T-helper 1 cell treated with Interleukin-12 subunit alpha and Interleukin-12 subunit beta and Interleukin-4 antibody, amounts not matched to agents 30 μg/mL and 1 μg/mL, for 36 hours (primary cell): Measurements from ENCODE around the gene SYNPO.

ENCODE experiments used
- H3K27ac Mint-ChIP-seq: one replicate; pipeline ENCODE4 v1.8.0; 2021; ENCODE audit warnings: mild to moderate bottlenecking, mixed read lengths
- H3K27me3 Mint-ChIP-seq: one replicate; pipeline ENCODE4 v1.8.0; 2021; ENCODE audit warnings: low read depth, mixed read lengths
- H3K36me3 Mint-ChIP-seq: one replicate; pipeline ENCODE4 v1.8.0; 2021; ENCODE audit warnings: low read depth, mixed read lengths
- H3K4me1 Mint-ChIP-seq: one replicate; pipeline ENCODE4 v1.8.0; 2021; ENCODE audit warnings: low read depth, mixed read lengths
- H3K4me3 Mint-ChIP-seq: one replicate; pipeline ENCODE4 v1.8.0; 2021; ENCODE audit warnings: mild to moderate bottlenecking, moderate library complexity, mixed read lengths
- H3K9me3 Mint-ChIP-seq: one replicate; pipeline ENCODE4 v1.8.0; 2021; ENCODE audit warnings: mixed read lengths

Gene SYNPO

GRCh38 chr5:150638488-150639376 lies 1.7 kb upstream of the SYNPO start:
- Mint-ChIP-seq H3K27ac (no peak overlapping the region), H3K4me1 (no peaks in the 10 kb centered on the region), H3K27me3 (peaks cover 18% of the 10 kb centered on the region), H3K9me3 (no peaks in the 10 kb centered on the region), H3K4me3 (no peak overlapping the region), H3K36me3 (no peaks in the 10 kb centered on the region)

DNA sequence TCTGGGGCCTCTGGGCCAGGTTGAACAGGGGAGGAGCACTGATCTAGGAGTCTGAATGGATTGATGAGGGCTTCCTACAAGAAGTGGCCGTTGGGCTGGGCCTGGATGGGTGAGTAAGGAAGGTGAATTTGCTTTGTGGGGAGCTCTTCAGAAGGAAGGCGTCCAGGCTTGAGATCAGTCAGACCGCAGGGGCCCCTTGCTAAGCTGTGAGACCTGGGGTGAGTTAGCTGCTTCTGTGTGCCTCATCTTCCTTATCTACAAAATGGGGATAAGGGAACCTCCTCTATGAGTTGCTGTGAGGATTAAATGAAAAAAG lies 1.1 kb upstream of the SYNPO start:
- Mint-ChIP-seq H3K27ac (no peak overlapping the region), H3K27me3 (peaks cover 18% of the 10 kb centered on the region), H3K4me1 (no peaks in the 10 kb centered on the region), H3K4me3 (no peak overlapping the region), H3K36me3 (no peaks in the 10 kb centered on the region), H3K9me3 (no peaks in the 10 kb centered on the region)

DNA sequence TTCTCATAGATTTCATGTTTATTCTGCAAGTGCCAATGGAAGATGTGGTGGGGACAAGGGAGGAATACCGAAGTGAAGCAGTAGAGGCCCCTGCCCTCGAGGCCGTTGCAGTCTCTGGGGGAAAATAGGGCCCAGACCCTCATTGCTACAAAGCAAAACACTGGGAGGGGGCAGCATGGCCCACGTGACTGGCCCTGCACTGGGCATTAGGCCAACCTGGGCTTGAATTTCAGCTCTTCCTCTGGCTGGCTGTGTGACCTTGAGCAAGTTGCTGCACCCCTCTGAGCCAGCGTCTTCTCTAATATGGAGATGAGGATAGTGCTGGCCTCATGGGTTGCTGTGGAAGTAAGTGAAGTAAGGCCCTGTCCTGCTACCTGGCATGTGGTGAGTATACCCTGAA lies 709 bp upstream of the SYNPO start:
- Mint-ChIP-seq H3K36me3 (no peaks in the 10 kb centered on the region), H3K27ac (no peak overlapping the region), H3K27me3 (peaks cover 18% of the 10 kb centered on the region), H3K4me3 (no peak overlapping the region), H3K4me1 (no peaks in the 10 kb centered on the region), H3K9me3 (no peaks in the 10 kb centered on the region)

DNA sequence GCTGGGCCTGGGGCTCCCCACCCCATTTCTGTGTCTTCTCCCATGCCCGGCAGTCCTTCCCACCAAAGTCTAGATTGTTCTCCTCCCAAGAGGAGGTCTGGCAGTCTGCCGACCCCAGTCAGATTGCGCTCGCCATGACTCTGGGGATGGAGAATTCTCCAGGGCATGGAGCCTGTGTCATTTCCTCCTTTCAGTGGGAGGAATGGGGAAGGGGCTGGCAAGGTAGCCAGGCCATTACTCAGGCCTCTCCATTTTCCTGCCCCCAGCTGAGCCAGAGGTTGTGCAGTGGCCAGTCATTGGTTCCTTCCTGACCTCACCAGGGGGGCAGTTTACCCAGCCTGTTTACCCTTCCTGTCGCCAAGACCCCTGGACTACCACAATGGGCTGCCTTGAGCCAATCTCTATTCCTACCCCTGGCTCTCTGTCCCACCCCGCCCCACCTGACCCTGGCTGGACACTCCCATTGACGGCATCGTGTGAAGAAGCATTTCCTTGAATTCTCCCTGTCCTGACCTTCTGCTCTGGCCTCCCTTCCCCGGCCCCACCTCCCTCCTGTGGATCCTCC lies 628 bp downstream of the SYNPO start:
- Mint-ChIP-seq H3K4me3 (no peak overlapping the region), H3K9me3 (no peaks in the 10 kb centered on the region), H3K27me3 (peaks cover 12% of the 10 kb centered on the region), H3K4me1 (no peaks in the 10 kb centered on the region), H3K36me3 (no peaks in the 10 kb centered on the region), H3K27ac (no peak overlapping the region)

DNA sequence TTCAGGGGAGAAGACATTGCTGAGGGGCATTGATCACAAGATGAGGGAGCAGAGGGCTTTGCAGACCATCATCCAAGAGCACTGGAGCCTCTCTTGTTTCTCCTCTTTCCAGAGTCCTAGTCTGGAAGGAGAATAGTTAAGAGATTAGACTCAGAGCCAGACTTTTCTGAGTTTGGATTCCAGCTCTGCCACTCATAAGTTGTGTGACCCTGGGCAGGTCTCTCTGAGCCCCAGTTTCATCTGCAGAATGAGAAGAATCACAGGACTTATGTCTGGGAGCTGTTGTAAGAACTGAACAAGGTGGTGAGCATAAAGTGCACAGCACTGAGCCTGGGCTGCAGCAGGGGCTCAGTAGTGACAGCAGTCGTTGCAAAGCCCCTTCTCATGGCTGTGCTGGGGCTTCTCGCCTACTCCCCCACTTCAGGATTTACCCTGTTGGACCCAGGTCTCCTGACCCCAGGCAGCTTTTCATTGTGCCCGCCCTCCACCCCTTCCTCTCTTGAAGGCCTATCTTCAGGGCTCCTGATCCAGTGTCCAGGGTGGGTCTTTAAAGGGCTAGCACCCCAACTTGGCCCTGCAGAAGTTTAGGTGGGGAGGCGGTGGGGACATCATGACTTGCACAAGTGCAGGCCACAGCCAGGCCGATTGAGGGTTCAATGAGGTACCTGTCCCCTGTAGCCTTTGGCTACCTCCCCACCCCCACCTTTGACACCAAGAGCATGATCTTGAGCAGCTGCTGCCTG lies 1.5 kb downstream of the SYNPO start:
- H3K36me3 Mint-ChIP-seq, result no peaks in the 10 kb centered on the region
- peaks cover 5% of the 10 kb centered on the region for H3K27me3 Mint-ChIP-seq
- no peaks in the 10 kb centered on the region for H3K9me3 Mint-ChIP-seq
- no peak overlapping the region for H3K4me3 Mint-ChIP-seq
- no peak overlapping the region for H3K27ac Mint-ChIP-seq
- H3K4me1 Mint-ChIP-seq, result no peaks in the 10 kb centered on the region

DNA sequence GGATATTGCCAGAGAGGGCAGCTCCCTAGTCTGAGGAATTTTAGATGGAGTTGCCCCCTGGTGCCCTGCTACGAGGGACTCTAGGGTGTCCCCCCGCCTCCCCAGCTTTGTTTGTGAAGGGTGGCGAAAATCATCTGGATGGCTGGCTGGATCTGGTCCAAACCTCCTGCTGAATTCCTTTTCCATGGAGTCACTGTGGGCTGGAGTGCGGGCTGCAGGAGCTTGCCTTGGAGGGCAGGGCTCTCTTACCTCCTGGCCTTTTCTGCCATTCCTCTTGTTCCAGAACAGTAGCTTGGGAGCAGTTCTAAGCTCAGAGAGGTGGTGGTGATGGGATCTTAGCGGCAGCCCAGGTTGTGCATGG lies 2.1 kb downstream of the SYNPO start:
- Mint-ChIP-seq H3K4me3 (no peak overlapping the region), H3K27me3 (peaks cover 4% of the 10 kb centered on the region), H3K36me3 (no peaks in the 10 kb centered on the region), H3K27ac (no peak overlapping the region), H3K4me1 (no peaks in the 10 kb centered on the region), H3K9me3 (no peaks in the 10 kb centered on the region)

DNA sequence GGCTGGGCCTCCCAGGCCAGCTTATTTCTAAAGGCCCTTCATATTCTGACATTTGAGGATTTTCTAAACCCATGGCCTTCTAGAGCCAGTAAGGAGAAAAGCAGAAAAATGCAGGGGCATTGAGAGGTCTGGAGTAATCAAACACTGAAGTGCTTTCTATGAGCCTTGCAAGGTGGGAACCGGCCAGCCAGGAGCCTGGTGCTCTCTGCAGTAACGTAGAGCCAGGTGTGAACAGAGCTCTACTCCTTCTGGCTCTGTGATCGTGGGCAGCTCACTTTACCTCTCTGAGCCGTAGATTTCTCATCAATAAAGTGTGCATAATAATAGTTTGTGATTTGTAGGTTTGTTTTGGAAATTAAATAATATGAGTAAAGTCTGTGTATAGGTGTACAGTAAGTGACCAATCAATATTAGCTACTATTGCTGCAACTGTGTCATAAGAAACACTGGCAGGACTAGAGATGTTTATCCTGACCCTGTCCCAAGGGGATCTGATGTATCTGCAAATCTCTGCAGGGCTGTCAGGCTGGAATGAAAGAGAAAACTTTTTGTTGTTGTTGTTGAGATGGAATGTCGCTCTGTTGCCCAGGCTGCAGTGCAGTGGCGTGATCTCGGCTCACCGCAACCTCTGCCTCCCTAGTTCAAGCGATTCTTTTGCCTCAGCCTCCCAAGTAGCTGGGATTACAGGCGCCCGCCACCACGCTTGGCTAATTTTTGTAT lies 2.7 kb downstream of the SYNPO start:
- Mint-ChIP-seq H3K36me3 (no peaks in the 10 kb centered on the region), H3K9me3 (no peaks in the 10 kb centered on the region), H3K4me3 (no peak overlapping the region), H3K27me3 (peaks cover 2% of the 10 kb centered on the region), H3K27ac (no peak overlapping the region), H3K4me1 (no peaks in the 10 kb centered on the region)

DNA sequence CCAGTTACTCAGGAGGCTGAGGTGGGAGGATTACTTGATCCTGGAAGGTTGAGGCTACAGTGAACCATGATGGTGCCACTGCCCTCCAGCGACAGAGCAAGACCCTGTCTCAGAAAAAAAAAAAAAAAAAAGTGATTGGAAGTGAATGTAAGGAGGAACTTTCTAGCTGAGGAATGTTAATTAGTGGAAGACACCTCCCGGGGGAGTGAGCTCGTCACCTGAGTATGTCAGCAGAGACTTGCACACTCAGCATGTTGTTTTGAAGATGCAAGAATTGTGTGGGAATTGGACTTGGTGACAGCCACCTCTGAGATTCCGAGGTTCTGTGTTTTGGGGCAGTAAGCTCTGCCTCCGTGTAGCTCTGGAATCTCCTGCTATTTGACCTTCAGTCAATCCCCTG lies 3.6 kb downstream of the SYNPO start:
- Mint-ChIP-seq H3K4me3 (no peak overlapping the region), H3K27me3 (no peaks in the 10 kb centered on the region), H3K9me3 (no peaks in the 10 kb centered on the region), H3K36me3 (no peaks in the 10 kb centered on the region), H3K27ac (no peak overlapping the region), H3K4me1 (no peaks in the 10 kb centered on the region)

- Mint-ChIP-seq H3K4me1 (no peaks in the 10 kb centered on the region), H3K9me3 (no peaks in the 10 kb centered on the region), H3K27ac (no peak overlapping the region), H3K27me3 (no peaks in the 10 kb centered on the region), H3K36me3 (no peaks in the 10 kb centered on the region), H3K4me3 (no peak overlapping the region)
Observed at GRCh38 chr5:150644514-150644913, 4.1 kb downstream of the SYNPO start.

- Mint-ChIP-seq H3K27me3 (no peaks in the 10 kb centered on the region), H3K4me3 (no peak overlapping the region), H3K4me1 (no peaks in the 10 kb centered on the region), H3K36me3 (no peaks in the 10 kb centered on the region), H3K27ac (no peak overlapping the region), H3K9me3 (no peaks in the 10 kb centered on the region)
Observed at GRCh38 chr5:150645070-150645700, 4.7 kb downstream of the SYNPO start.

DNA sequence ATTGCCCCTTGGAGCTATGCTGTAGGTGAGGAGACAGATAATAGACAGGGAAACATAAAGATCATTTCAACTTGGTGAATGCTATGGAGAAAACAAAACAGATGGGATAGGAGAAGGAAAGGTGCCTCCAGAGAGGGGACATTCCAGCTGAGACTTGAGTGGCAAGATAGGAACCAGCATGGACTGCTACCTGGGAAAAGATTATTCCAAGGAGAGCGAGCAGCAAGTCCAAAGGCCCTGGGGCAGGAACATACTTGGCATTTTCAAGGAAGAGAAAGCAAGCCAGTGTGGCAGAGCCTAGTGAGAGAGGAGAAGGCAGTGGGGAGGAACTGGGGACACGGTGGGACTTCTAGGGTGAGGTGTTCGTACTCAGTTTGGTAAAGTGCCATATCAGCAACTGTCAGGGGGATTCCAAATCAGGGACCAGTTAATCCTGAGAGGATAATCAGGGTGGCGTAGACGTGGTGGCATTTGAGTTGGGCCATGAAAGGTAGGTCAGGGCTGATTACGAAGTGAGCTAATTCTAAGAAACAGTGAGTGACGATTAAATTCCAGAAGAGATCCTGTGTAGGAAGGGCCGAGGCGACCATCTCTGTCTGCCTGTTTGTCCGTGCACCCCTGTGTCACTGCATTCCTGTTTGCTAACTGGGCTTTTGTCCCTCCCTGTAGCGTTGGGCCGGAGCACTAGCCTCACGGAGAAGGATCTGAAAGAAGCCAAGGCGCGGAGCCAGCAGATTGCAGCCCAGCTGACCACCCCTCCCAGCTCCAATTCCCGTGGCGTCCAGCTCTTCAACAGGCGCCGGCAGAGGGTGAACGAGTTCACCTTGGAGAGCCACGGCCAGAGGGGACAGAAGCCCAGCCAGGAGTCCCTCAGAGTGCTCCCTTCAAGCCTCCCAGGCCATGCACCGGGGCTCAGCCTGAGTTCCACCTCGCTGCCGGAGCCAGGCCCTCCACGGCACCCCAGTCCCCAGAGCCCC lies 7.1 kb downstream of the SYNPO start:
- H3K27me3 Mint-ChIP-seq, result no peaks in the 10 kb centered on the region
- H3K36me3 Mint-ChIP-seq, result no peaks in the 10 kb centered on the region
- no peak overlapping the region for H3K27ac Mint-ChIP-seq
- H3K4me1 Mint-ChIP-seq, result no peaks in the 10 kb centered on the region
- no peaks in the 10 kb centered on the region for H3K9me3 Mint-ChIP-seq
- H3K4me3 Mint-ChIP-seq, result no peak overlapping the region

DNA sequence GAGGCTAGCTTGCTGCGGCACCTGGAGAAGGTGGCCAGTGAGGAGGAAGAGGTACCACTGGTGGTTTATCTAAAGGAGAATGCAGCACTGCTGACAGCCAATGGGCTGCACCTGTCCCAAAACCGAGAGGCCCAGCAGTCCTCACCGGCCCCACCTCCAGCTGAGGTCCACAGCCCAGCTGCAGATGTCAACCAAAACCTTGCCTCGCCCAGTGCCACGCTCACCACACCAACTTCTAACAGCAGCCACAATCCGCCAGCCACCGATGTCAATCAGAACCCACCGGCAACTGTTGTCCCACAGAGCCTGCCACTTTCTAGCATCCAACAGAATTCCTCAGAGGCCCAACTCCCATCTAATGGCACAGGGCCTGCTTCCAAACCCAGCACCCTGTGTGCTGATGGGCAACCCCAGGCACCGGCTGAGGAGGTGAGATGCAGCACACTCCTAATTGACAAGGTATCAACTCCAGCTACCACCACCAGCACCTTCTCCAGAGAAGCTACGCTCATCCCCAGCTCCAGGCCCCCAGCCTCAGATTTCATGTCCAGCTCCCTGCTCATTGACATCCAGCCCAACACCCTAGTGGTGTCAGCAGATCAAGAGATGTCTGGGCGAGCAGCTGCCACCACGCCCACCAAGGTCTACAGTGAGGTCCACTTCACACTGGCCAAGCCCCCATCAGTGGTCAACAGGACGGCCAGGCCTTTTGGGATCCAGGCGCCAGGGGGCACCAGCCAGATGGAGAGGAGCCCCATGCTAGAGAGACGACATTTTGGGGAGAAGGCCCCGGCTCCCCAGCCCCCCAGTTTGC lies 8.0 kb downstream of the SYNPO start:
- Mint-ChIP-seq H3K27me3 (peaks cover 3% of the 10 kb centered on the region), H3K36me3 (no peaks in the 10 kb centered on the region), H3K4me3 (no peak overlapping the region), H3K4me1 (no peaks in the 10 kb centered on the region), H3K27ac (no peak overlapping the region), H3K9me3 (no peaks in the 10 kb centered on the region)
